HG02798 (cell line): ENCODE results near the gene MYEOV.

Experiments
- ATAC-seq: cut with Tn5 transposase; IDR thresholded peaks from one replicate; pipeline ENCODE4 v1.9.1; 2021; ENCODE audit warnings: mild to moderate bottlenecking; ENCODE audit not compliant: unreplicated experiment, poor library complexity

Gene MYEOV

GRCh38 chr11:69293819-69294505, at the start of gene MYEOV:
MYEOV (plus strand) TSS chr11:69294155; CDS start chr11:69295355, 1,200 bp downstream.
- no peak for ATAC-seq

- ATAC-seq: no peak
These were observed 49.7 kb upstream of the MYEOV start for GRCh38 chr11:69244266-69244665.

GRCh38 chr11:69245041-69245440, 48.9 kb upstream of the MYEOV start:
- no peak for ATAC-seq

- ATAC-seq: no peak
These were observed 48.2 kb upstream of the MYEOV start for GRCh38 chr11:69245491-69246345.

- no peak for ATAC-seq
These were observed 44.4 kb upstream of the MYEOV start for GRCh38 chr11:69249311-69250185.

- ATAC-seq: no peak
These were observed 43.5 kb upstream of the MYEOV start for GRCh38 chr11:69250186-69251056.

GRCh38 chr11:69251057-69251393, 42.9 kb upstream of the MYEOV start:
- no peak for ATAC-seq

- ATAC-seq: no peak
These were observed 42.1 kb upstream of the MYEOV start for GRCh38 chr11:69251639-69252489.

GRCh38 chr11:69252490-69252837, 41.5 kb upstream of the MYEOV start:
- no peak for ATAC-seq

- ATAC-seq: no peak
These were observed 40.9 kb upstream of the MYEOV start for GRCh38 chr11:69253028-69253427.

- ATAC-seq: no peak
These were observed 36.8 kb upstream of the MYEOV start for GRCh38 chr11:69257134-69257533.

GRCh38 chr11:69257838-69258658, 35.9 kb upstream of the MYEOV start:
- ATAC-seq: no peak

GRCh38 chr11:69259096-69259495, 34.9 kb upstream of the MYEOV start:
- no peak for ATAC-seq

GRCh38 chr11:69260622-69261021, 33.3 kb upstream of the MYEOV start:
- ATAC-seq: no peak

GRCh38 chr11:69261116-69261515, 32.8 kb upstream of the MYEOV start:
- no peak for ATAC-seq

GRCh38 chr11:69262918-69263735, 30.8 kb upstream of the MYEOV start:
- no peak for ATAC-seq

GRCh38 chr11:69263736-69264052, 30.3 kb upstream of the MYEOV start:
- no peak for ATAC-seq

GRCh38 chr11:69264486-69264885, 29.5 kb upstream of the MYEOV start:
- ATAC-seq: no peak
